ENCODE measurements around the gene ADPGK. TPM values are rescaled to one million over a fixed set of nuclear protein-coding genes. Genes with fewer than 3 reads are reported as not detected.

ADPGK gene
- total RNA-seq, 4 donors from 2014 or later: 53.2 to 94.1 (median 69.7) TPM

DNA sequence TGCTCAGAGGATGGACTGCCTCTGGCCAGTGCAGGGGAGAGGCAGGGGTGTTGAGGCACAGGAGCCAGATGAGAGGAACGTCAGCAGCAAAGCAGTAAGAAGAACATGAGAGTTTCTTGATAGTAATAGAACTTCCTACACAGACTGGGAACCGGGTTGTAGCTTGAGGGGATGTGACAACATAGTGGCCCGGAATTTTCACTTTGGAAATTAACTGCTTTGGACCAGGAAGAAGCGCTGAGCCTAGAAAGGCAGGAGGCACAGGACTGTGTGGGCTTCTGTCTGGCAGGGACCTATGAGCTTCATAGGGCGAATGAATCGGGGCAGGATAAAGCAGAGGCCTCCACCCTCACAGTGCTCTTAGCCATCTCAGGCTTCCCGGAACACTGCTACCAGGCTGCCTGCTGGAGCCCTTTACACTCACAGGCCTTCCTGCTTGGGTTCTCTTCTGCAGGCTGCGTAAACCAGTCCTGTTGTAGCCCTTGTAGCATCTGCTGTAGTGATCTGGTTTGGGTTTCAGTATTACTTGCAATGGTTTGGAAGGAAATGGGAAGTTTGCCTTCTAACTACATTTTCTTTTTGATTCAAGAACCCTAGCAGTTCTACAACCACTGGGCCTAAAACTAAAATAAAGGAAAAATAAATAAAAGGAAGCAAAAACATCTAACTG, 3.3 kb upstream of the ADPGK start:
- Histone ChIP-seq H3K4me1 (peaks cover 2 to 19% (median 5%) of the 10 kb centered on the region in 4 donors), H3K36me3 (no peaks in the 10 kb centered on the region), H3K27me3 (no peaks in the 10 kb centered on the region), H3K9me3 (no peaks in the 10 kb centered on the region), H3K4me3 (no peak overlapping the region), H3K27ac (peak overlapping the region in 1 of 4 donors; percentile 19)
- DNase-seq: no peak
- TF ChIP-seq CTCF (IDR thresholded peaks at IDR 0.05) (no peak), POLR2A (IDR thresholded peaks at IDR 0.05) (no peak)

GRCh38 chr15:72786242-72786641, 2.7 kb upstream of the ADPGK start:
- no peak for DNase-seq
- H3K27me3 ChIP-seq: no peaks in the 10 kb centered on the region
- TF ChIP-seq POLR2A (IDR thresholded peaks at IDR 0.05) (no peak), CTCF (IDR thresholded peaks at IDR 0.05) (no peak)
- no peaks in the 10 kb centered on the region for H3K36me3 ChIP-seq
- no peak overlapping the region for H3K4me3 ChIP-seq
- H3K4me1 ChIP-seq: peaks cover 2 to 24% (median 7%) of the 10 kb centered on the region in 4 donors
- no peaks in the 10 kb centered on the region for H3K9me3 ChIP-seq
- H3K27ac ChIP-seq: no peak overlapping the region

DNA sequence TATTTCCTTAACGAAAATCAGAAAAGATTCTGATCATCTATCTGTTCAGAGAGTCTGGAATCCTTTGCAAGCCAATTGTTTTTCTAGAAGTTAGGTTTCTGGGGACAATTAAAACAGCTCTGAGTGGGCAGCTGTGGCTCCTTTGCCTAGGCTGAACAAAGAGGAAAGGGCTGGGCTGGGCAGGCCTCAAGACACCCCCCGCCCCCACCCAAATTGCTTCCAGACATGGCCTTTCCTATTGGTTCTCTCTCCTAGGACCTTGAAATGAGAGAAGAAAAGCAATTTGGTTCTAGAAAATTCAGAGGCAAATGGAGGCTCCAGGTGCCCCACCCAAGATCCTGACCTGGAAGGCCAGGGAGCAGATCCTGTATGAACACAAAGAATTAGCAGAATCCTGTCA, 2.3 kb upstream of the ADPGK start:
- TF ChIP-seq POLR2A (IDR thresholded peaks at IDR 0.05): no peak
- TF ChIP-seq CTCF (IDR thresholded peaks at IDR 0.05): no peak
- Histone ChIP-seq H3K4me3 (no peak overlapping the region), H3K9me3 (no peaks in the 10 kb centered on the region), H3K27ac (peak overlapping the region in 1 of 4 donors; percentile 93), H3K4me1 (peaks cover 2 to 27% (median 7%) of the 10 kb centered on the region in 4 donors), H3K27me3 (no peaks in the 10 kb centered on the region), H3K36me3 (no peaks in the 10 kb centered on the region)
- DNase-seq: no peak

DNA sequence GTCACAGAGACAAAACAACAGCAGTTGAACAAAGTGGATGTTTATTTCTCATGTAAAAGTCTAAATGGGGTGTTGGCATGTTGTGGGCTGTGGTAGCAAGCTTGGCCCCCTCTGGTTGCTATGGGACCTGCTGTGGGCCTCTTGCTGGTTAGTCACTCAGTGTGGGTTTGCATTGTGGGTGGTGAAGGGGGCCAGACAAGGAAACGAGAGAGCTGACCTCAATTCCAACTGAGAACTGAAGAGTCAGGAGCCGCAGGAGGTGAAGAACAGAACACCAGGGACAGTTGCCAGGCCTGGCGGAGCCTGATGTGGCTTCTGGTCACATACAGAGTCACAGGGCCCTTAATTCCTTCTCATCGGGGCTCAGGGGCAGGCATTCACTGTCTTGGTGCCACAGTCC, 1.9 kb upstream of the ADPGK start:
- Histone ChIP-seq H3K36me3 (peaks cover 0 to under 1% (median 0%) of the 10 kb centered on the region in 3 donors), H3K9me3 (no peaks in the 10 kb centered on the region), H3K27ac (peak overlapping the region in 3 of 4 donors; percentile 93 to 95 (median 94)), H3K4me1 (peaks cover 2 to 27% (median 7%) of the 10 kb centered on the region in 4 donors), H3K27me3 (no peaks in the 10 kb centered on the region), H3K4me3 (no peak overlapping the region)
- DNase-seq: no peak
- no peak for TF ChIP-seq CTCF (IDR thresholded peaks at IDR 0.05)
- no peak for TF ChIP-seq POLR2A (IDR thresholded peaks at IDR 0.05)

DNA sequence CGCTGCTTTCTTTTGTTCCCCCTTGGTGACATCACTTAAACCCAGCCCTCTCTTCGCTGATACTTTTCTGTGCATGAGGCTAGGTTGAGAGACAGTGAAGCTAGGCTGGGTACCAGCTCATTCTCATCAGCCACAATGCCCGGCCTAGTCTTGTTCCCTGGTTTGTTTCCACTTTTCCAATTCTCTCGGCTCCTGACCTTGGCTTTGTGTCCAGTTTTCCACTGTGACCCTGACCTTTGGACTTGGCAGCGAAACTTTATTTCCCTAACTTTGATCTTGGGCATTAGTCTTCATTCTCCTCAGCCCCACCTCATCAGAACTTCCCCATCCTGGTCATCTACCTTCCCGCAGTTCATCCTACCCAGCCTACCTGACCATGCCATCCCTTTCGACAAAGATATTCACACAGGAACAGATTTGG, 908 bp upstream of the ADPGK start:
- Histone ChIP-seq H3K4me3 (peak overlapping the region; percentile 87 to 98 (median 92)), H3K27me3 (no peaks in the 10 kb centered on the region), H3K9me3 (no peaks in the 10 kb centered on the region), H3K4me1 (peaks cover 2 to 27% (median 7%) of the 10 kb centered on the region in 4 donors), H3K36me3 (peaks cover 0 to 6% (median 0%) of the 10 kb centered on the region in 3 donors), H3K27ac (peak overlapping the region; percentile 93 to 96 (median 94))
- DNase-seq: no peak
- TF ChIP-seq CTCF (IDR thresholded peaks at IDR 0.05) (no peak), POLR2A (IDR thresholded peaks at IDR 0.05) (no peak)
